Activated CD8-positive, alpha-beta memory T cell treated with anti-CD3 and anti-CD28 coated beads, Interleukin-2, amount 50 U/mL, for 24 hours (primary cell): ENCODE data around the gene RPS6KL1.

Experiments
- DNase-seq: peaks from one replicate; pipeline ENCODE4 v3.0.0-alpha.2; 2020; ENCODE audit errors: extremely low read depth

The RPS6KL1 gene

GRCh38 chr14:74888164-74889158 lies 34.6 kb downstream of the RPS6KL1 start:
- DNase-seq, result no peak

DNA sequence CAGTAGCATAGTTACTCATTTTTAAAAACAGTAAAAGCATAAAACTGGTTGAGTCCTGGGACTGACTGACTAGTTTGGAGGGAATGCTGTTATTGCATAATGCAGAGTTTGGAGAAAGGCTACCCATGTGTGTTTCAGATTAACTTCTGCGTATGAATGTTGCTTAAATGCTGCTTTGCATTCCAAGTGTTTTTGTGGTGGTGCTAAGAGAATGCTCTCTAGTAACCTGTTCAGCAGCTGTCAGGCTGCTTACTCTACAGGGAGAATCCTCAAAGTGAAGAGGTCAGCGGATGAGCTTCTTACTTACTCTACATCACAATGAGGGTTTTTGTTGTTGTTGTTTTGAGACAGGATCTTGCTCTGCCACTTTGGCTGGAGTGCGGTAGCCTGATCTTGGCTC lies 37.1 kb downstream of the RPS6KL1 start:
- DNase-seq, result no peak

DNA sequence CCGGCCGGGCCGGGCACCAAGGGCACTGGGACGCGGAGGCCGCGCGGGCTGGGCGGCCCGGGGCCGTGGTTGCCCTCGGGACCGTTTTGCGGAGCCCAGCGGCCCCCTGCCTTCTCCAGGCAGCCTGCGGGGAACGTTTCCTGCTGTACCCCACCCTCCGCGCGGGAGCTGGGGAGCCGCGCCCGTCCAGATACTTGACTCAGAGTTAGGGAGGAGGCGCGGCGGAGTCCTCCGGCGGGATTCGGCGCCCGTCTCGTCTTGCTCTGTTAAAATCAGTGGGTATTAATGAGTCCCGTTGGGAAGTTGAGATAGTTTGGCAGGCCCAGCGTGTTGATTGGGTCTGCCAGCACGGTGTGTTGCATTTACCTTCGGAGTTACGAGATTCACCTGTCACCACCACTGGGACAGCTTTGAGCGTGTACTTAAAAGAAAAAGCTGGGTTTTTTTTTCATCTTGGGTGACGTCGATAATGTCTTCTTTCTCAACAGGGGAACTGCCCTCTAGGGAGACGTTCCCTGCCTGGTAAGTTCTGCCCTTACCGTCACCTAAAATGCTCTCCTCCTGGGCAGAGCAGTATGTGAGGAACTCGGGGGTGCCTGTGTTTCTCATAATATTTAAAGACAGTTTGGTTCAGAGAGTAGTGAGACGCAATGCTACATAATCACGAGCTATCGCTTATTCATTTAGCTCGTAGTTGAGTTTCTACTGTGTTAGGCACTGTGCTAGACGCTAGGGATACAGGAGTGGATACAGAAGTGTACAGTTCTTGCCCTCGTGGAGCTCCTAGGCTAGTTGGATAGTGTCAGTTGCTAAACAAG lies 40.7 kb downstream of the RPS6KL1 start:
- DNase-seq, result peak; percentile 7

GRCh38 chr14:74881431-74882102 lies 41.5 kb downstream of the RPS6KL1 start, which contains the start of gene DLST:
Gene DLST, plus strand, starts transcription at chr14:74881916. Its CDS starts 38 bp downstream, at chr14:74881954.
- DNase-seq, result peak; percentile 63

DNA sequence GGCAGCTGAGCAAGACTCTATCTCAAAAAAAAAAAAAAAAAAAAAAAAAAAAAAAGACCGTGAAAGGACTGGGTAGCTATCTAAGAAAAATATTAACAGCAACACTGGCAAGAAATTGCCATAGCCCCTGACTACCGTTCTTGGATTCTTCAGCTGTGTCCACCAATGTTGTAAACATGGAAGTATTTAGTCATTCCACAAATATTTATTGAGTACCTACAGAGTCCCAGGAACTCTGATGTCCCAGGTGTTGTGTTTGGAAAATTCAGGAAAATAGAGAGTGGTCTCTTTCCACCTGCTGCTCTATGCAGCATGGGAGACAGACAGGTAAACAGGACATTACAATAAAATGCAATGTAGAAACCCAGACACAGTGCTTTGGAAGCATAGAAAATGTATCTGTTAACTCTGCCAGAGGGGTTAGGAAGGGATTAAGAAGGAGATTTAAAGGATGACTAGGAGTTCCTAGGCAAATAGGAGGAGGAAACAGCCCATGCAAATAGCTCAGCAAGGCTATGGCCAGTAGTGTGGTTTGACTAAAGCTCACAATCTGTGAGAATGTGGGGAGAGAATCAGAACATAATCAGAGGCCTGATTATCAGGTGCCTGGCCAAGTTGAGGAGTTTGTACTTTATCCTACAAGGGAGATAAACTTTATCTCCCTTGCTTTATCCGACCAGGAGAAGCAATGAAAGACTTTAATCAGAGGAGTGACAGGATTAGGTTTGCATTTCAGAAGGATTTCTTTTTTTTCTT lies 43.5 kb downstream of the RPS6KL1 start:
- DNase-seq, result no peak

DNA sequence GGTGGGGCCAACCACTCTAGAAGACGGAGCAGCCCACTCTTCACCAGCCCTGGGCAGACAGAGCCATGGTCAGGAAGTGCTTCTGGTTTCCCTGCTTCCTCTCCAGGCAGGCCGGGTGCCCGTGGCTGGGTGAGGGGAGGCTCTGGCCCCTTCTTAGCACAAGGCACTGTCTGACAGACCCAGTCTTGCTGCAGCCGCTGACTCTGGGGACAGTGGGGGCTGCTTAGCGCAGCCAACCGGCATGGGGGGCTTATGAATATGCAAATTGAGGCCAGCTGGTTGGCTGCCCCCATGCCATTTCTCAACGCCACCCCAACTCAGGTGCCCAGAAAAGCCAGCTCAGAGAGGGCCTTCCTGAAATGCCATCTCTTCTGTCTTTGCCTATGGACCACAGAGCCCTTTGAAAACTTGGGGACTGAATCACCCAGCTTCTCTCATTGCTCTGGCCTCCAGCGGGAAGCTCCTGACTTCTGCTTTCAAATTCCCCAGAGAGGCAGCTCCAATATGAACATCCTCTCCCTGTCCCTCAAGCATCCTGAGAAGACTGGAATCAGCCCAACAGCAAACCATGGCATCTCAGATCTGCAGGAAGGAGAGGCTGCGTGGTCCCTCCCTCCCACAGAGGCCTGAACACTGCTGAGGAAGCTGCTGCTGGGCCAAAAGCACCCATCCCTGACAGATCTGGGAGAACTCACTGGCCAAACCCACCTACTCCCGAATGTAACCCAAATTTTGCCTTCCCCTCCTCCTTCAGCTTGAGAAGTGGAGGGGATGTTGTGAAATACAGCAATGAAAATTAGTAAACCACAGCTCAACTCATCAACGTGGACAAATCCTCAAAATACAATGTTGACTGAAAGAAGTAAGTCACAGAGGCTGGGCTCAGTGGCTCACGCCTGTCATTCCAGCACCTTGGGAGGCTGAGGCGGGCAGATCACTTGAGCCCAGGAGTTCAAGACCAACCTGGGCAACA lies 46.8 kb downstream of the RPS6KL1 start, which contains the start of gene PROX2:
Gene PROX2, minus strand, starts transcription at position 205 of the 973 bp plus-strand sequence. CDS start 12,311 bp downstream, outside the sequence.
- no peak for DNase-seq

GRCh38 chr14:74875204-74875603 lies 47.9 kb downstream of the RPS6KL1 start:
- no peak for DNase-seq

DNA sequence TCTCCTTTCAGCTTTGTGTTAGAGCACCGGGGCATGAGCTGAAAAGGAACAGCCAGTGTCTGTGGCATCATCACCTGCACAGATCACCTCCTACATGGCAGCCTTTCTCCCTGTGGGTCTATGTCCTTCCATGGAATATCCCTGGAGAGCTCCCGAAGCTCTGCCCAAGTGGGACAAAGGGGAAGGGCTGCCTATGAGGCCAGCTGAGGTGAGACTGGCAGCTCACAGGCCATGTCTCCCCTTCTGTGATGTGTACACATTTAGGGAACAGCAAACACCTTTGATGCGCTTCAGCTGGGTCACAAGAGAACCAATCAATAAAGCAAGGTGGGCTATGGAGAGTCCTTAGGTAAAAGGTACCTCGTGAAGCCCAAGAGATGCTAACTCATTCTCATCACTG lies 51.2 kb downstream of the RPS6KL1 start:
- no peak for DNase-seq

- DNase-seq, result no peak
Measured at GRCh38 chr14:74868739-74869138, 54.3 kb downstream of the RPS6KL1 start.

GRCh38 chr14:74867673-74868072 lies 55.4 kb downstream of the RPS6KL1 start:
- DNase-seq, result peak; percentile 6

DNA sequence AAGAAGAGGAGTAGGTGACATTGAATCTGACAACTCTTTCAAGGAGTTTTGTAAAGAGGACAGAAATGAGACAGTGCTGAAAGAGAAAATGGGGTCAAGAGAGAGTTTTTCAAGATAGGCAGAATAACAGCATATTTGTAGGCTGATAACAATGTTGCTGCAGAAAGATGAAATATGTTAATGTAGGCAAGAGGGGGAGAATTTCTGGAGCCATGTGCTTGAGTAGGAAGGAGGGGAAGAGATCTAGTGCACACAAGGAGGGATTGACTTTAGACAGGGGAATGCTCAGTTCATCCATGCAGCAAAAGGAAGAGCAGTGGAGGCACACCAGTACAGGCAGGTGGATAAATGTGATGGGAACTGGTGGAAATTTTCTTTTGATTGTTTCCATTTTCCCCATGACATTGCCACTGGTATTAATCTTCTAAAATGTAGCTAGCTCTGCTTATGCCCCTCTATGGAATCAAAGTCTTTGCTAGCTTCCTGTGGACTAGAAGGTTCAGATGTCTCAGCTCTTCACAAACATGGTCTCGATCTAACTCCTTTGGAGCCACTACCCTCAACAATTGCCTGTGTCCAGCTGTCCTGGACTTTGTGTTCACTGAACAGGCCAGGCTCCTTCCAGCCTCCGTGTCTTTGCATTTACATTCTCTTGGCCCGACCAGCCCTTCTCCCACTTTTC lies 56.2 kb downstream of the RPS6KL1 start:
- DNase-seq, result no peak

DNA sequence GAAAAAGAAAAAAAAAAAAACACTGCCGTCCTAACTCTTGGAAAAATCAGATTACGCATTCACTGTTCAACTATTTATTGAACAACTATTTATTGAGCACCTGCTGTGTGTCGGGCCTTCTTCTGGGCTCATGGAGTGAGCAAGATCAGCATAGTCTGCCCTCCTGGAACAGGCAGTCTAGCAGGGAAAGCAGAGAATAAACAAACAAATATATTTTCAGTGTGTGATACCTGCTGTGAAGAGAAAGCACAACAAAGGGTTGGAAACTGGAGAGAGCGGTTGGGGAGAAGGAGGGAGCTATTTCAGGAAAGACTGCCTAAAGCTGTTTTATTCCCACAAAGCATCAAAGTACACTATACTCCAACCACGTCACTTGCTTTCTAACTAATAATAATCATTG lies 57.9 kb downstream of the RPS6KL1 start:
- DNase-seq, result no peak

DNA sequence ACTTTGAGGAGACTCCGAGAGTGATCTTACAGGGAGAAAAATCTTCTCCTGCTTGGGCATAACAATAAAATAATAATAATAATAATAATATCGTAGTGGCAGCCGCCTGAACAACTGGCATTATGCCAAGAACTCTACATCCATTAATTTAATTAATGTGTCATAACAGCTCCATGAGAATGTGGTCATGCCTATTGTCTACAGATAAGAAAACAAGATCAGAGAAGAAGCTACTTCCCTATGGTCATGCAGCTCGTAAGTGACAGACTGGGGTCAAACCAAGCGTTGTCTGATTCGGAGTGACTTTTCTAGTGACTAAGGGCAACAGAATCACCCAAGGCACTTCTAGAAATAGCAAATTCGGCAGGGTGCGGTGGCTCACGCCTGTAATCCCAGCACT lies 58.9 kb downstream of the RPS6KL1 start:
- no peak for DNase-seq

- DNase-seq, result no peak
Measured at GRCh38 chr14:74863274-74863673, 59.8 kb downstream of the RPS6KL1 start.

GRCh38 chr14:74861734-74862090 lies 61.3 kb downstream of the RPS6KL1 start:
- no peak for DNase-seq

GRCh38 chr14:74860899-74861733 lies 61.9 kb downstream of the RPS6KL1 start:
- DNase-seq, result peak; percentile 90

GRCh38 chr14:74859757-74860552 lies 63.1 kb downstream of the RPS6KL1 start:
- DNase-seq, result no peak

GRCh38 chr14:74858022-74858421 lies 65.0 kb downstream of the RPS6KL1 start:
- DNase-seq, result no peak
